Ascending aorta (tissue), 2 donors: ENCODE results near the gene ESPNL. TPM values are rescaled to one million over a fixed set of nuclear protein-coding genes. Genes with fewer than 3 reads are reported as not detected.

Experiments
- DNase-seq, 2 donors: peaks; one replicate each; pipeline ENCODE4 v3.0.0-alpha.2; 2019; ENCODE audit warnings: low spot score in 2 of 2
- H3K27ac ChIP-seq, 2 donors: fragments of 200-600 bp; sonication (generic); one replicate each; pipeline ENCODE4 v1.5.1; 2016 to 2017; ENCODE audit warnings: mild to moderate bottlenecking in 1 of 2
- H3K27me3 ChIP-seq: fragments of 200-600 bp; sonication (generic); one replicate; pipeline ENCODE4 v1.5.1; 2017
- H3K36me3 ChIP-seq, 2 donors: fragments of 200-600 bp; sonication (generic); one replicate each; pipeline ENCODE4 v1.5.1; 2016
- H3K4me1 ChIP-seq, 2 donors: fragments of 200-600 bp; sonication (generic); one replicate each; pipeline ENCODE4 v1.5.1; 2016 to 2017; ENCODE audit warnings: mild to moderate bottlenecking in 1 of 2
- H3K4me3 ChIP-seq, 2 donors: fragments of 200-600 bp; sonication (generic); one replicate each; pipeline ENCODE4 v1.5.1; 2016 to 2017; ENCODE audit warnings: mild to moderate bottlenecking in 1 of 2
- H3K9me3 ChIP-seq, 2 donors: fragments of 200-600 bp; sonication (generic); one replicate each; pipeline ENCODE4 v1.5.1; 2016
- CTCF ChIP-seq, 3 experiments: fragments of 200-600 bp in 2 of 3; fragments of 450-650 bp in 1 of 3; sonication (generic) in 2 of 3; IDR thresholded peaks; one replicate each; pipeline ENCODE4 v1.5.1; 2016 to 2019; ENCODE audit warnings: antibody characterized with exemption in 3 of 3, mild to moderate bottlenecking in 1 of 3, moderate library complexity in 1 of 3
- intact Hi-C: fragments of 100-400 bp; cut with DNase I; formaldehyde crosslinking; loops from one replicate; pipeline ENCODE4 v1.15.1; 2023
- total RNA-seq: library from RNA; depleted of rRNA; stranded (reverse); fragments of >200 nt; gene quantifications from one replicate; pipeline ENCODE4 v1.1.0, GENCODE V29; 2016

Gene ESPNL
- total RNA-seq, 1 donor from 2014 or later, result not detected

DNA sequence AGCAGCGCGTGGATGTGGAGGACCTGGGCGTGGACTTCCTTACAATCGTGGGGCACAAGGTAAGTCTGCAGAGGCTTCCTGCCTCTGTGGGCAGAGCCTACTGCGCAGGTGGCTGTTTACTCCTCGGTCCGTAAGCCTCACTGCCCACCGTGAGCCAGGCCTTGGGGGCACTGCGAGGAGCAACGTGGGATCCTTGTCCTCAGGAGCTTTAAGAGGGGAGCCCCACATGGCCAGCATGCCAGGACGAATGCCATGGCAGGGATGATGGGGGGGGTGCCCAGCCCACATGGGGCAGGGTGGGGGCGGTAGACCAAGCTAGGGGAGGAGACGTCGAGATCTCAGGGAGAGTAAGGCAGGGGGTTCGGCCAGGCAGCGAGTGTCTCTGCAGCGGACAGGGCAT is 18.0 kb upstream of the ESPNL start:
- no peaks in the 10 kb centered on the region for H3K4me1 ChIP-seq
- no peaks in the 10 kb centered on the region for H3K27me3 ChIP-seq
- TF ChIP-seq CTCF (IDR thresholded peaks at IDR 0.05), result no peak
- DNase-seq, result peak in 1 of 2 donors; percentile 57
- H3K9me3 ChIP-seq, result no peaks in the 10 kb centered on the region
- H3K4me3 ChIP-seq, result no peak overlapping the region
- intact Hi-C loops, result no loop called here
- no peak overlapping the region for H3K27ac ChIP-seq
- H3K36me3 ChIP-seq, result peaks cover 24 to 38% of the 10 kb centered on the region in 2 donors

DNA sequence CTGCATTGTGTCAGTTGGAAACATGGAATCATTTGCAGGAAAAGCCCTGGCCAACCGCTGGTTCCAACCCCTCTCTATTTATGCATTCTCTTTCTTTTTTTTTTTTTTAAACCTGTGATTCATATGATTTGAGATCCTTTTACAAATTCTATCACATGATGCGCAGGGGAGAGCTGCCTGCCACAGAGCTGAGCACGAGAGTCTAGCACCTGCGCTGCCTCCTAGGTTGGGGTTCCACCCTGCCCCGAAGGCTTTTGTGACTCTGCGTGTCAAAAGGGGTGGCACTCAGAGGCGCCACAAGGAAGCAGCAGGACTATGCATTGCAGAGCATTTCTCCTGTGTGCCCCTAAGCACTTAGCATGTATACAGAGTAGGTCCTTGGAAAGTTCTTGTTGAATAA is 17.3 kb upstream of the ESPNL start:
- TF ChIP-seq CTCF (IDR thresholded peaks at IDR 0.05), result no peak
- no peak for DNase-seq
- Histone ChIP-seq H3K4me3 (no peak overlapping the region), H3K27ac (no peak overlapping the region), H3K27me3 (no peaks in the 10 kb centered on the region), H3K36me3 (peaks cover 24 to 38% of the 10 kb centered on the region in 2 donors), H3K9me3 (no peaks in the 10 kb centered on the region), H3K4me1 (no peaks in the 10 kb centered on the region)
- intact Hi-C loops, result no loop called here

DNA sequence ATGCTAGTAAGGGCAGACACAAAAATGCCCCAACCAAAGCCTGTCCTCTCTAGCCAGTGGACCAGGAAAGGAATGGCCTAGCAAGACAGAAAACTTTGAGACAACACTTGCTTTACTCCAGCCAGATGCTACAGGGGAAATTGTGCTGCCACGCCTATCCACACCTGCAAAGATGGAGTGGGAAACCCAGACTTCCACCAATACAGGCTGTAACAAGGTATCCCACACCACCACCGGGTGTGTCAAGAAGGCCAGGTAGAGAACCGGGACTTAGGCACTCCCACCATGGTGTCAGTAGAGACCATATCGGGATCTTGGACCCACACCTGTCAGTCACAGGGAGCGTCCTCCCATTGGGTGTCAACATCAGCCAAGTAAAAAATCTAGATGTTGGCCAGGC is 16.2 kb upstream of the ESPNL start:
- intact Hi-C loops, result no loop called here
- no peak for DNase-seq
- H3K36me3 ChIP-seq, result peaks cover 24 to 38% of the 10 kb centered on the region in 2 donors
- no peak for TF ChIP-seq CTCF (IDR thresholded peaks at IDR 0.05)
- no peaks in the 10 kb centered on the region for H3K27me3 ChIP-seq
- H3K4me1 ChIP-seq, result no peaks in the 10 kb centered on the region
- H3K9me3 ChIP-seq, result no peaks in the 10 kb centered on the region
- no peak overlapping the region for H3K4me3 ChIP-seq
- H3K27ac ChIP-seq, result no peak overlapping the region

DNA sequence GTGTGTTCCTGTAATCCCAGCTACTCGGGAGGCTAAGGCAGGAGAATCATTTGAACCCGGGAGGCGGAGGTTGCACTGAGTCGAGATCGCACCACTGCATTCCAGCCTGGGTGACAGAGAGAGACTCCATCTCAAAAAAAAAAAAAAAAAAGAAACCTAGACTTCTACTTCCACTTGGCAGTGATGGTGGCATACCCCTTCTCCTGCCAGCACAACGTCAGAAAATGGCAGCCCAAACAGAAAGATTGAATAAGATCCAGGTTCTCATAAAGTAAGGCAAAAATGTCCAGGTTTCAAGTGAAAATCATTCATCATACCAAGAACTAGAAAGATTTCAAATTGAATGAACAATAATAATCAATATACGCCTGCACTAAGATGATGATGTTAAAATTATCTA is 15.4 kb upstream of the ESPNL start:
- intact Hi-C loops, result no loop called here
- H3K27ac ChIP-seq, result no peak overlapping the region

GRCh38 chr2:238085899-238086298 is 14.2 kb upstream of the ESPNL start:
- no peak for TF ChIP-seq CTCF (IDR thresholded peaks at IDR 0.05)
- intact Hi-C loops, result no loop called here
- Histone ChIP-seq H3K4me3 (no peak overlapping the region), H3K27ac (no peak overlapping the region), H3K9me3 (no peaks in the 10 kb centered on the region), H3K4me1 (no peaks in the 10 kb centered on the region), H3K27me3 (no peaks in the 10 kb centered on the region), H3K36me3 (peaks cover 24 to 38% of the 10 kb centered on the region in 2 donors)
- DNase-seq, result no peak

More for the DNA sequence above, 15.4 kb upstream of the ESPNL start:
- H3K4me3 ChIP-seq, result no peak overlapping the region
- H3K27me3 ChIP-seq, result no peaks in the 10 kb centered on the region
- no peak for TF ChIP-seq CTCF (IDR thresholded peaks at IDR 0.05)
- H3K36me3 ChIP-seq, result peaks cover 24 to 38% of the 10 kb centered on the region in 2 donors
- DNase-seq, result no peak
- no peaks in the 10 kb centered on the region for H3K9me3 ChIP-seq
- no peaks in the 10 kb centered on the region for H3K4me1 ChIP-seq

DNA sequence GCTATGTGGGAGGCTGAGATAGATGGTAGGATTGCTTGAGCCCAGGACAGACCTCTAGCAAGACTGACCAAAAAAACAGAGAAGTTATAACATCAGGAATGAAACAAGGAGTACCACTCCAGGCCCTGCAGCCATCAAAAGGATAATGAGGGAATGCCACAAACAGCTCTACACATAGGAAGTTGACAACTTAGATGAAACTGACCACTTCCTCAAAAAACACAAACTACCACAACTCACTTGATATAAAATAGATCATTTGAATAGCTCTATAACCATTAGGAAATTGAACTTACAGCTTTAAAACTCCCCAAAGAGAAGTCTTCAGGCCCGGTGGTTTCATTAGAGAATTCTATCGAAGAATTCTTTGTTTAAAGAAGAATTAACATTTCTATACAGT is 12.9 kb upstream of the ESPNL start:
- no peaks in the 10 kb centered on the region for H3K4me1 ChIP-seq
- no peak overlapping the region for H3K27ac ChIP-seq
- intact Hi-C loops, result no loop called here
- no peak for DNase-seq
- no peak overlapping the region for H3K4me3 ChIP-seq
- TF ChIP-seq CTCF (IDR thresholded peaks at IDR 0.05), result no peak
- H3K9me3 ChIP-seq, result no peaks in the 10 kb centered on the region
- H3K27me3 ChIP-seq, result no peaks in the 10 kb centered on the region
- H3K36me3 ChIP-seq, result peaks cover 18 to 27% of the 10 kb centered on the region in 2 donors
